ENCODE data around the gene CXCL14.

DNA sequence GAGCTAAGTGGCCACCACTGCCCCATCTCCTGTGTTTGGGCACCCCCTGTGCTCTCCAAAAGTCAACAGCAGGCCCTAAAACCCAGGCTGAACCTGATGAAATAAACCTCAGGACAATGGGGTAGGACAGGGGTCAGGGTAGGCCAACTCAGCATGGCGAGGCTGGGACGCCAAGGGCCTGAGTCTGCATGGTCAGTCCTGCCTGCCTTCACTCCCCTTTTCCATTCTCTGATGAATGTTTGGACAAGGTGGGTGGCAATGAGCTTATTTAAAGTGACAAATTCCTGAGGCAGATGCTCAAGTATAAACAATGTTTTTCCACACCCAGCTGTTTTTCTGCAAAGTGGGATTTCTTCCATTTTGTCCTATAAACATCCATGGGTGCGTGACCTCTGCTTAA is 47.2 kb upstream of the CXCL14 start:
- TF ChIP-seq, protein P1, sequence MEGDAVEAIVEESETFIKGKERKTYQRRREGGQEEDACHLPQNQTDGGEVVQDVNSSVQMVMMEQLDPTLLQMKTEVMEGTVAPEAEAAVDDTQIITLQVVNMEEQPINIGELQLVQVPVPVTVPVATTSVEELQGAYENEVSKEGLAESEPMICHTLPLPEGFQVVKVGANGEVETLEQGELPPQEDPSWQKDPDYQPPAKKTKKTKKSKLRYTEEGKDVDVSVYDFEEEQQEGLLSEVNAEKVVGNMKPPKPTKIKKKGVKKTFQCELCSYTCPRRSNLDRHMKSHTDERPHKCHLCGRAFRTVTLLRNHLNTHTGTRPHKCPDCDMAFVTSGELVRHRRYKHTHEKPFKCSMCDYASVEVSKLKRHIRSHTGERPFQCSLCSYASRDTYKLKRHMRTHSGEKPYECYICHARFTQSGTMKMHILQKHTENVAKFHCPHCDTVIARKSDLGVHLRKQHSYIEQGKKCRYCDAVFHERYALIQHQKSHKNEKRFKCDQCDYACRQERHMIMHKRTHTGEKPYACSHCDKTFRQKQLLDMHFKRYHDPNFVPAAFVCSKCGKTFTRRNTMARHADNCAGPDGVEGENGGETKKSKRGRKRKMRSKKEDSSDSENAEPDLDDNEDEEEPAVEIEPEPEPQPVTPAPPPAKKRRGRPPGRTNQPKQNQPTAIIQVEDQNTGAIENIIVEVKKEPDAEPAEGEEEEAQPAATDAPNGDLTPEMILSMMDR (IDR thresholded peaks at IDR 0.05): no peak
- TF ChIP-seq POLR2A (IDR thresholded peaks at IDR 0.05; ENCODE audit: low read depth) (no peak), EP300 (IDR thresholded peaks at IDR 0.05) (no peak), POLR2AphosphoS5 (IDR thresholded peaks at IDR 0.05) (no peak)
